Immature natural killer cell (primary cell): ENCODE data around the gene PGAM2. TPM values are rescaled to one million over a fixed set of nuclear protein-coding genes. Genes with fewer than 3 reads are reported as not detected.

ENCODE experiments used
- DNase-seq, 3 donors: peaks; one replicate each; pipeline ENCODE4 v3.0.0; 2022; ENCODE audit warnings: mixed read lengths in 1 of 3
- H3K27ac Mint-ChIP-seq, 6 donors: one replicate each; pipeline ENCODE4 v1.8.0; 2020; ENCODE audit warnings: mixed read lengths in 6 of 6, mild to moderate bottlenecking in 5 of 6, inconsistent platforms in 4 of 6, moderate library complexity in 3 of 6
- H3K27me3 Mint-ChIP-seq, 3 donors: one replicate each; pipeline ENCODE4 v1.8.0; 2020 to 2021; ENCODE audit warnings: low read depth in 3 of 3, mild to moderate bottlenecking in 3 of 3, mixed read lengths in 3 of 3, moderate library complexity in 3 of 3, inconsistent platforms in 1 of 3
- H3K36me3 Mint-ChIP-seq, 3 donors: one replicate each; pipeline ENCODE4 v1.8.0; 2020; ENCODE audit warnings: mixed read lengths in 3 of 3, inconsistent platforms in 2 of 3, mild to moderate bottlenecking in 2 of 3
- H3K4me1 Mint-ChIP-seq, 2 donors: one replicate each; pipeline ENCODE4 v1.8.0; 2020; ENCODE audit warnings: inconsistent platforms in 2 of 2, mild to moderate bottlenecking in 2 of 2, mixed read lengths in 2 of 2, moderate library complexity in 1 of 2
- H3K4me3 Mint-ChIP-seq, 5 donors: one replicate each; pipeline ENCODE4 v1.8.0; 2020; ENCODE audit warnings: mild to moderate bottlenecking in 5 of 5, mixed read lengths in 5 of 5, inconsistent platforms in 3 of 5, moderate library complexity in 3 of 5
- H3K9me3 Mint-ChIP-seq, 6 donors: one replicate each; pipeline ENCODE4 v1.8.0; 2020; ENCODE audit warnings: mild to moderate bottlenecking in 6 of 6, mixed read lengths in 6 of 6, inconsistent platforms in 4 of 6, moderate library complexity in 3 of 6
- polyA plus RNA-seq, 3 donors: library from polyadenylated mRNA; unstranded; fragments of 300-500 nt; fragmentation: Illumina TruSeq; gene quantifications; one replicate each; pipeline ENCODE4 v1.2.3, GENCODE V29; 2021

PGAM2 gene
- polyA plus RNA-seq, 3 donors from 2014 or later: not detected

- peaks cover 0 to 11% of the 10 kb centered on the region in 2 donors for H3K4me1 Mint-ChIP-seq
- DNase-seq: no peak
- peaks cover 0 to 22% (median 6%) of the 10 kb centered on the region in 3 donors for H3K36me3 Mint-ChIP-seq
- H3K4me3 Mint-ChIP-seq: no peak overlapping the region
- H3K27me3 Mint-ChIP-seq: peaks cover 0 to 3% (median 0%) of the 10 kb centered on the region in 3 donors
- no peaks in the 10 kb centered on the region for H3K9me3 Mint-ChIP-seq
- peak overlapping the region in 2 of 6 donors; percentile 24 to 38 for H3K27ac Mint-ChIP-seq
These were observed 3.0 kb downstream of the PGAM2 start for GRCh38 chr7:44062180-44062902.

- Mint-ChIP-seq H3K4me3 (no peak overlapping the region), H3K4me1 (peaks cover 0 to 11% of the 10 kb centered on the region in 2 donors), H3K27me3 (peaks cover 0 to 3% (median 0%) of the 10 kb centered on the region in 3 donors), H3K36me3 (peaks cover 0 to 23% (median 6%) of the 10 kb centered on the region in 3 donors), H3K9me3 (no peaks in the 10 kb centered on the region), H3K27ac (peak overlapping the region in 2 of 6 donors; percentile 51 to 80)
- no peak for DNase-seq
These were observed 3.7 kb downstream of the PGAM2 start for GRCh38 chr7:44061645-44062179.

- Mint-ChIP-seq H3K4me1 (peaks cover 2 to 9% of the 10 kb centered on the region in 2 donors), H3K27ac (peak overlapping the region in 3 of 6 donors; percentile 9 to 80 (median 39)), H3K4me3 (no peak overlapping the region), H3K27me3 (peaks cover 0 to 3% (median 0%) of the 10 kb centered on the region in 3 donors), H3K36me3 (peaks cover 0 to 28% (median 6%) of the 10 kb centered on the region in 3 donors), H3K9me3 (no peaks in the 10 kb centered on the region)
- no peak for DNase-seq
These were observed 4.3 kb downstream of the PGAM2 start for GRCh38 chr7:44060948-44061644.

- no peaks in the 10 kb centered on the region for H3K9me3 Mint-ChIP-seq
- H3K27ac Mint-ChIP-seq: peak overlapping the region in 1 of 6 donors; percentile 5
- peaks cover 5 to 9% of the 10 kb centered on the region in 2 donors for H3K4me1 Mint-ChIP-seq
- H3K36me3 Mint-ChIP-seq: peaks cover 0 to 35% (median 6%) of the 10 kb centered on the region in 3 donors
- peaks cover 0 to 2% (median 0%) of the 10 kb centered on the region in 3 donors for H3K27me3 Mint-ChIP-seq
- no peak overlapping the region for H3K4me3 Mint-ChIP-seq
- no peak for DNase-seq
These were observed 5.0 kb downstream of the PGAM2 start for GRCh38 chr7:44060091-44060947.

GRCh38 chr7:44059219-44060090 lies 5.9 kb downstream of the PGAM2 start:
- no peak for DNase-seq
- H3K9me3 Mint-ChIP-seq: no peaks in the 10 kb centered on the region
- H3K4me3 Mint-ChIP-seq: no peak overlapping the region
- H3K36me3 Mint-ChIP-seq: peaks cover 0 to 39% (median 10%) of the 10 kb centered on the region in 3 donors
- peaks cover 2 to 15% of the 10 kb centered on the region in 2 donors for H3K4me1 Mint-ChIP-seq
- no peaks in the 10 kb centered on the region for H3K27me3 Mint-ChIP-seq
- H3K27ac Mint-ChIP-seq: peak overlapping the region in 1 of 6 donors; percentile 5

DNA sequence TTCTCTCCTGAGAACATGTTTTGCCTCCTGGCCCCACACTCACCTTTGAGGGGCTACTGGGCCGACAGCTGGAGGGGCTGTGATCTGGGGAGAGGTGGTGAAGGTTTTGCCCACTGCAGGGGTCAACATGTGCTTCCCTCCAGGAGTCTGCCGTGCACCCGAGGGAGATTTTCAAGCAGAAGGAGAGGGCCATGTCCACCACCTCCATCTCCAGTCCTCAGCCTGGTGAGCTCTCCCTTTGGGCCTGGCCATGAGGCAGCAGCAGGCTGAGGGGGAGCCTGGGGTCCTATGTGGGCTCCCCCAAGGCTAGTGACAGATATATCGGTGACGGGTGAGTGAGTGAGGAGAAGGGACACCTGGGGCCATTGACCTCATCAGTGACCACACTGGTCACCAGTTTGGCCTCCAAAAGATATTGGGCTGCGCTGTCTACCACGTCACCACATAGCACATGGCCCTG lies 6.6 kb downstream of the PGAM2 start:
- Mint-ChIP-seq H3K27ac (no peak overlapping the region), H3K4me3 (no peak overlapping the region), H3K27me3 (no peaks in the 10 kb centered on the region), H3K9me3 (no peaks in the 10 kb centered on the region), H3K4me1 (peaks cover 0 to 15% of the 10 kb centered on the region in 2 donors), H3K36me3 (peaks cover 0 to 39% (median 10%) of the 10 kb centered on the region in 3 donors)
- no peak for DNase-seq

GRCh38 chr7:44057849-44058758 lies 7.3 kb downstream of the PGAM2 start:
- no peak for DNase-seq
- Mint-ChIP-seq H3K4me3 (no peak overlapping the region), H3K4me1 (peaks cover 0 to 15% of the 10 kb centered on the region in 2 donors), H3K27ac (no peak overlapping the region), H3K27me3 (no peaks in the 10 kb centered on the region), H3K9me3 (no peaks in the 10 kb centered on the region), H3K36me3 (peaks cover 0 to 39% (median 10%) of the 10 kb centered on the region in 3 donors)

GRCh38 chr7:44057181-44057848 lies 8.1 kb downstream of the PGAM2 start:
- DNase-seq: no peak
- Mint-ChIP-seq H3K36me3 (peaks cover 0 to 45% (median 10%) of the 10 kb centered on the region in 3 donors), H3K4me1 (peaks cover 0 to 15% of the 10 kb centered on the region in 2 donors), H3K27ac (no peak overlapping the region), H3K27me3 (no peaks in the 10 kb centered on the region), H3K4me3 (no peak overlapping the region), H3K9me3 (no peaks in the 10 kb centered on the region)

DNA sequence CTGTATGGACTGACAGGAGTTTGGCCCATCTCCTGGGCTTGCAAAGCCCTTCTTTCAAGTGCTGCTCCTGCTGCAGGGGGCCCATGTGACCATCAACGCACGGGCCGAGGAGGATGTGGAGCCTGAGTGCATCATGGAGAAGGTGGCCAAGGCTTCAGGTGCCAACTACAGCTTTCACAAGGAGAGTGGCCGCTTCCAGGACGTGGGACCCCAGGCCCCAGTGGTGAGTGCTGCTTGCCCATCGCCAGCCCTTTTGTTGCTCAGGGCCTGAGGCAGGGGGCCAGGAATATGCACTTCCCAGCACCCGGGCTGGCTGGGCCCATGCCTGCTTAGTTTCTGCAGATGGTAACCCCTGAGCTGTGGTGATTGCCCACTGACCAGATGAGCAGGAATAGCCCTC lies 8.7 kb downstream of the PGAM2 start:
- no peak overlapping the region for H3K27ac Mint-ChIP-seq
- H3K9me3 Mint-ChIP-seq: no peaks in the 10 kb centered on the region
- no peak for DNase-seq
- no peaks in the 10 kb centered on the region for H3K27me3 Mint-ChIP-seq
- H3K4me1 Mint-ChIP-seq: peaks cover 0 to 15% of the 10 kb centered on the region in 2 donors
- no peak overlapping the region for H3K4me3 Mint-ChIP-seq
- peaks cover 0 to 45% (median 10%) of the 10 kb centered on the region in 3 donors for H3K36me3 Mint-ChIP-seq

DNA sequence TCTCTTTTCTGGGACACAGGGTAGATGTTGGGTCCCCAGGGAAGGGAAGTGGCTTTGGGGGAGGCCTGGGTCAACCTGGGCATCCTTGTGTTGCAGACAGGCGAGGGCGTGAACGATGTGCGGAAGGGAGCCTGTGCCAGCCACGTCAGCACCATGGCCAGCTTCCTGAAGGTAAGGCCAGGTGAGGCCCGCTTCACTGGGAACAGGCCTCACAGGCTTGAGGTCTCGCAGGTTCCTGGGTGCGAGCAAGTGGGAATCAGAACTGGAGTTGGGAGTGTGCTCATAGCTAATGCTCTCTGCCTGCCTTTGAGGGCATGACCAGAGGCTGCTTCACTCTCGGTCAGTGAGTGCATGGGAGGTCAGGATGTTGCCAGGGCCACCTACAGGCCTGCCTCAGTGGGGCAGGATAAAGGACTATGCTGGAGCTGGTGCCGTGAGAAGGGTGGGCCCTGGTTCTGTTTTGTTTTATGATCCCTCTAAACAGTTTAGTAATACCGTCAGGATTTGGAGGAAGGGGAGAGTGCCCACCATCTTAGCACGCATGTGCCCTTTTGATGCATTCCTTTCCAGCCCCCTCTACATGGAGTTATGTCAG lies 12.5 kb downstream of the PGAM2 start:
- Mint-ChIP-seq H3K36me3 (peaks cover 0 to 31% (median 6%) of the 10 kb centered on the region in 3 donors), H3K9me3 (no peaks in the 10 kb centered on the region), H3K27me3 (peaks cover 0 to 3% (median 1%) of the 10 kb centered on the region in 3 donors)

DNA sequence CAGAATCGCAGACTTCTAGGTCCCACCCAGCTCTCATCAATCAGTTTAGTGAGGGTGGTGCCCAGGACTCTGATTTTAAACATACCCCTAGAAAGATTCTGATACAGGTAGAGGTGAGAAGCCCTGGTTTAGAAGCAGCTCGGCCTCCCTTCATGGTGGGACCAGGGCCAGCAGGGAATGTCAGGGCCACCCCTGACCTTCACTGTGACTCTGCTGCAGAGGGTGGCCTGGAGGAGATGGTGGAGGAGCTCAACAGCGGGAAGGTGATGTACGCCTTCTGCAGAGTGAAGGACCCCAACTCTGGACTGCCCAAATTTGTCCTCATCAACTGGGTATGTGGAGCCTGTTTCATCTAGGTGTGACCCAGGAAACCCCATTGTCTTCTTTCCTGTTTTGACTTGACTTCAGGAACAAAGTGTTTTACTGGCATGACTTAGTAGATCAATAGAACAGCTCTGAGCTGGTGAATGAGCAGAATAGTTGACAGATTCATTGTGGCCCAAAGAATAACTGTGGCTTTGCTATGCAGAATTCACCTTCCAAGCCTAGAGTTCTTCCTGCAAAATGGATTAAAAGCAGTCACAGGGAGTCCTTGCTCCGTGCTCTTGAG lies 13.7 kb downstream of the PGAM2 start:
- Mint-ChIP-seq H3K9me3 (no peaks in the 10 kb centered on the region), H3K36me3 (peaks cover 0 to 33% (median 4%) of the 10 kb centered on the region in 3 donors), H3K27ac (peak overlapping the region in 1 of 6 donors; percentile 36), H3K4me1 (peaks cover 25 to 45% of the 10 kb centered on the region in 2 donors), H3K27me3 (peaks cover 0 to 4% (median 1%) of the 10 kb centered on the region in 3 donors), H3K4me3 (no peak overlapping the region)
- DNase-seq: no peak

More for the DNA sequence above, 12.5 kb downstream of the PGAM2 start:
- Mint-ChIP-seq H3K4me1 (peaks cover 15 to 33% of the 10 kb centered on the region in 2 donors), H3K27ac (peak overlapping the region in 1 of 6 donors; percentile 26), H3K4me3 (no peak overlapping the region)
- DNase-seq: no peak
